NOMO-1 (cell line): ENCODE data around the gene CCDC61.

Source experiments
- DNase-seq, 2 experiments: peaks; one replicate each; lab custom pipeline; 2025; ENCODE audit not compliant: unreplicated experiment in 2 of 2; lab: John Stamatoyannopoulos, UW

The CCDC61 gene

GRCh38 chr19:46036744-46037128, 41.5 kb downstream of the CCDC61 start:
- DNase-seq: no peak

DNA sequence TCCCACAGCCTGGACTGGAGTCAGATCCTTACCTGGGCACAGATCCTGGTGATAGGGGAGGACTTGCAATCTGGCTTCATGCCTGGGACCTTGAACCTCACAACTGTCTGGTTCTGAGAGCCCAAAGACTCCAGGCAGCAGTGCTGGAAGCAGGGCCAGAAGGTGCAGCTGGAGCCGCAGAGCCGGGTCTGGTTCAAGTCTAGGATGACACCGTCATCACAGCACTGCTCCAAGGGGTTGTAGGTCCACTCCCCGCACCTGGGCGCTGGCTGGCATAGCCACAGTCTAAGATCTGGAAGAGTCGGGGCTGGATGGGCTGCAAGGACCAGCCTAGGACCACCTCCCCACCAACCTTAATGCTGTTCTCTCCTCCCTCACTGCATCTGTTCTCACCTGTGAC, 44.9 kb downstream of the CCDC61 start:
- DNase-seq: no peak

DNA sequence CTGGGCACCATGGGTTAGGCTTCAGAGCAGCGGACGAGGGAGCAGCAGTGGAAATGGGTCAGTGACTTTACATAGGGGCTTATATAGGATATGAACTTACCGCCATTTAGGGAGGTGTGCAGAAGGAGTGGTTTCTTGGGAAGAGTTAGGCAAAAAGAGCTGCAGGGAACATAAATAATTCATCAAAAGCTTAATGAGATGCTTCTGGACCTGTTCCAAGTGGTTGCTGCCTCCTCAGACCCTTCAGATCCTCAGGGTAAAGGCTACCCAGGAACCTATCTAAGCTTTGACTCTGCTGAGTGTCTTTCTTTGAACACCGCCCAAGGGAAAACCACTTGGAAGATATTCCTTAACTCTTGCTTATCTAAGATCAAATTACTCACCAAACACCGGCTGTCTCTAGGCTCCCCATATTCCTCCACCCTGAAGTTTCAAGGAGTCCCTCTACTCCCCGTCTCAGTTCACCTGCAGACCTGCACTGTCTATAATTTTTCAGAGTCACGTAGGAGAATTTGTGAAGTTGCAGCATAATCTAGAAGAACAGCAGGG, 45.8 kb downstream of the CCDC61 start, which contains the start of gene IGFL4:
IGFL4 (minus strand) TSS at position 51 of the 549 bp plus-strand sequence; CDS start at position 11, 40 bp downstream.
- no peak for DNase-seq

GRCh38 chr19:46042252-46042883, 47.1 kb downstream of the CCDC61 start:
- DNase-seq: no peak

DNA sequence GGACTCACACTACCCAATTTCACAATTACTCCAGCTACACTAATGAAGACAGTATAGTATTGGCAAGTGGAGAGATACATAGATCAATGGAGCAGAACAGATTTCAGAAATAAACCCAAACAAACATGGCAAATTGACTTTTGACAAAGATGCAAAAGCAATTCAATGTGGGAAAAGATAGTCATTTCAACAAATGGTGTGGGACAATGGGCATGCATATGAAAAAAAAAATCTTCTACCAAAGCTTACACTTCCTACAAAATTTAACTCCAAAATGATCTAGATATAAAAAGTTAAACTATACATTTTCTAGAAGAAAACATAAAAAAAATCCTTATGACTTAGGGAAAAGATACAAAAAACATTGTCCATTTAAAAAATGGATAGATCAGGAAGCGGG, 48.3 kb downstream of the CCDC61 start:
- no peak for DNase-seq

- no peak for DNase-seq
These were observed 54.3 kb downstream of the CCDC61 start for GRCh38 chr19:46049597-46049996.

DNA sequence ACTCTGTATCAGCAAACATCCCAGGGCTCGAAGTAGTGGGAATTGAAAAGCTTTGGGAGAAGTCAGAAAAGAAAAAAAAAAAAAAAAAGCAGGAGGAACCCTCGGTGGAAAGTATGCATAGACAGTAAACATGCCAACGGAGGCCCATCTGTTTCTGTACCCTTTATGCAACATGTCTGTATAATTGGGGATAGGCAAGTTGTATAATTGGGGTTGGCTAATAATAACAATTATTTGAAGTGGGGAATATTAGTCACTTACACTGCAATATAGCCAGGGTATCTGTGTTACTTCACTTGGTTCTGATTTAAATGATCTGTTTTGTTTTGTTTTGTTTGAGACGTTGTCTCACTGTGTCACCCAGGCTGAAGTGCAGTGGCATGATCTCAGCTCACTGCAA, 57.6 kb downstream of the CCDC61 start:
- DNase-seq: no peak

DNA sequence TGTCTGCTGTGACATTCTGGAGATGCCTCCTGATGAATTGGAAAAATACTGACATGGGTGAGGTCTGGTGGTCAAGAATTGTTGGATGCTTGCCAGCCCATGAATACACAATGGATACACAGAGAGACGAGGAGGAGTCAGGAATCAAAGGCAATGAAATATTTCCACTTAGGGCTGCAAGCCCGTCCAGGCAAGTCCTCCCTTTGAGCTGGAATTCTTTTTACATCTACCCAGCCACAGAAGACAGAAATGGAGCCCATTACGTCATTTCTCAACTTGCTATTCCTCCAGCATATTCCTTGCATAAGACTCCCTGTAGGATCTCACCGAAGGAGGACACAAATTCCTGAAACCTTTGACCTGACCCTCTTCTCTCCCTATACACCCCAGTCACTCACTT, 61.3 kb downstream of the CCDC61 start:
- DNase-seq: no peak

GRCh38 chr19:46058778-46059177, 63.5 kb downstream of the CCDC61 start:
- no peak for DNase-seq

DNA sequence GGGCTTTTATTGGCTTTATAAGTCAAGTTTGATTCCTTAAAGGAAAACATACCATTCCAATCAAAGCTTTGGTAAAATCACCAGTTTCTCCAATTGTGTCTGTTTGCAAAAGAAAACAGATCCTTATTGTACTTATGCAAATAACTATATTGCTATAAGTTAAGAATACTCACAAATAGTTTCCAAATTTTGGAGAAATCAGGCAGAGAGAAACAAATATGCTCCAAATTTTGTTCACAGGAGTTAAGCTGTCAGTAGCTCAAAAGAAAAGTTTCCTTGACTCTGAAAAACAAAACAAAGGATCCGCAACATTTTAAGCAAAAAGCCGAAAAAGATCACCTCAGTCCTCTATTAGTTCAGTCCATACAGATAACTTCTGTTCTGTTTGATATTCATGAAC, 64.7 kb downstream of the CCDC61 start:
- no peak for DNase-seq

DNA sequence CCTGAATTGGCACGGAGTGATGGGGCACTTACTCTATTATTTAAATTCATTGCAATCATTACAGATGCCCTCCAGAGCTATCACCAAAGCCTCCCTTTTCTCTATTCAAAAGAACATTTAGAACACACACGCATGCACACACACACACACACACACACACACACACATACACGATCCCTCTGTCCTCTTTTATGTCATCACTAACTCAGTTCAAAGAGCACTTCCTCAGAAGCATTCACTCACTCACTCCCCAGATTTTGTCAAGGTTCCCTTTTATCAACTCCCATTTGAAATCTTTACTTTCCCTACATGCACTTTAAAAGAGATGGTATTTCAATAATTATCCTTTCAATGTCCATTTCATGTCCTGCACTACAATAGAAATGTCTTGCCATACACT, 67.9 kb downstream of the CCDC61 start:
- no peak for DNase-seq

DNA sequence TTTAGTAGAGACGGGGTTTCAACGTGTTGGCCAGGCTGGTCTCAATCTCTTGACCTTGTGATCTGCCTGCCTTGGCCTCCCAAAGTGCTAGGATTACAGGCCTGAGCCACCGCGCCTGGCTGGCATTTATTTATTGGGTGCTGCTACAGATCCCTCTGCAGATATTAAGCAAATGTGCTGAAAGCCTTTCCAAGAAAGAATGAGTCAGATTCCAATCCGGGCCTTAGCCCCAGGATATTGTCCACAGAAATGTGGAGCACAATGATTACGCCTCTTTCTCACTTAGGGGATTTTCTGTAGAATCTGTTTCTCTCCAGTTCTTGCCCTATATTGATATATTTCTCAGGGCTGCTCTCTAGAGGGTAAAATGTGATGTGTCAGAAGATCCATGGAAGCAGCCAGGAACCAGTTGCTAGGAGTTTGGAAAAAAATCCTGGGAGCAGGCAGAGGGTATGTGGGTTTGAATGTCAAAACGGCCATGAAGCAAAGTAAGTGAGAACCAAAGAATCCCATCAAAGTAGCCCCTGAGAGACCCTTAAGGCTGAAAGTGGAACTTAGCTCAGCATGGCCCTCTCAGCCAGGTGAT, 70.3 kb downstream of the CCDC61 start:
- DNase-seq: no peak

DNA sequence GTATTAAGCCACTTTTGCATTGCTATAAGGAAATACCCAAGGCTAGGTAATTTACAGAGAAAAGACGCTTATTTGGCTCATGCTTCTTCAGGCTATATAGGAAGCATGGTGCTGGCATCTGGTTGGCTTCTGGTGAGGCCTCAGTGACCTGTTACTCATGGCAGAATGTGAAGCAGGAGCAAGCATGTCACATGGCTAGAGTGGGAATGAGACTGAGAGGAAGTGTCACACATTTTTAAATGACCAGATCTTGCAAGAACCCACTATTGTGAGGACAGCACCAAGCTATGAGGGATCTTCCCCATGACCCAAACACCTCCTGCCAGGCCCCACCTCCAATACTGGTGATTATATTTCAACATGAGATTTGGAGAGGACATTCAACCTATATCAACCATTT, 71.2 kb downstream of the CCDC61 start:
- DNase-seq: no peak

- no peak for DNase-seq
These were observed 72.4 kb downstream of the CCDC61 start for GRCh38 chr19:46067691-46068090.
